OCI-LY1 (cell line): ENCODE data around the gene LYRM9.

ENCODE experiments used
- H2AFZ ChIP-seq: fragments of 200-600 bp; sonication (generic), shearing (Covaris generic); 2 replicates; pipeline ENCODE4 v1.6.0; 2014; ENCODE audit warnings: antibody characterized with exemption, mild to moderate bottlenecking, low read length
- H3F3A ChIP-seq: fragments of 200-600 bp; sonication (generic), shearing (Covaris generic); 2 replicates; pipeline ENCODE4 v1.6.0; 2014; ENCODE audit warnings: mild to moderate bottlenecking, antibody characterized with exemption, low read length, moderate library complexity; ENCODE audit not compliant: insufficient read depth
- H3K27ac ChIP-seq: fragments of 200-600 bp; sonication (generic); 2 replicates; pipeline ENCODE4 v1.5.1; 2014; ENCODE audit warnings: low read length, mixed run types, mild to moderate bottlenecking, low read depth; ENCODE audit not compliant: poor library complexity, severe bottlenecking
- H3K27me3 ChIP-seq: fragments of 200-600 bp; sonication (generic); 2 replicates; pipeline ENCODE4 v1.6.0; 2014; ENCODE audit warnings: antibody characterized with exemption, mild to moderate bottlenecking, low read length, moderate library complexity; ENCODE audit not compliant: insufficient read depth
- H3K36me3 ChIP-seq: fragments of 200-600 bp; sonication (generic); 2 replicates; pipeline ENCODE4 v1.6.1; 2014; ENCODE audit warnings: mild to moderate bottlenecking, antibody characterized with exemption, low read length, moderate library complexity, mixed read lengths; ENCODE audit not compliant: insufficient read depth
- H3K4me1 ChIP-seq: fragments of 200-600 bp; sonication (generic); 2 replicates; pipeline ENCODE4 v1.5.1; 2014; ENCODE audit warnings: mild to moderate bottlenecking, low read length, moderate library complexity; ENCODE audit not compliant: insufficient read depth, severe bottlenecking
- H3K4me2 ChIP-seq: fragments of 200-600 bp; sonication (generic), shearing (Covaris generic); 2 replicates; pipeline ENCODE4 v1.6.1; 2014; ENCODE audit warnings: low read length
- H3K4me3 ChIP-seq: fragments of 200-600 bp; sonication (generic); 2 replicates; pipeline ENCODE4 v1.5.1; 2014; ENCODE audit warnings: low read length, low read depth, mild to moderate bottlenecking, mixed read lengths; ENCODE audit not compliant: poor library complexity, severe bottlenecking
- H3K79me2 ChIP-seq: fragments of 200-600 bp; shearing (Covaris generic); 2 replicates; pipeline ENCODE4 v1.6.1; 2016; ENCODE audit warnings: mixed run types, low read length, mixed read lengths; ENCODE audit not compliant: insufficient read depth
- H3K9ac ChIP-seq: fragments of 200-600 bp; sonication (generic), shearing (Covaris generic); 2 replicates; pipeline ENCODE4 v1.6.1; 2014; ENCODE audit warnings: mild to moderate bottlenecking, low read length, mixed read lengths
- H3K9me2 ChIP-seq: fragments of 200-600 bp; sonication (generic), shearing (Covaris generic); 2 replicates; pipeline ENCODE4 v1.6.1; 2014; ENCODE audit warnings: low read depth, mild to moderate bottlenecking, low read length, mixed read lengths
- H3K9me3 ChIP-seq: fragments of 200-600 bp; shearing (Covaris generic); 2 replicates; pipeline ENCODE4 v1.6.1; 2014; ENCODE audit warnings: low read length, mixed read lengths
- H4K20me1 ChIP-seq: fragments of 200-600 bp; sonication (generic), shearing (Covaris generic); 2 replicates; pipeline ENCODE4 v1.6.0; 2016; ENCODE audit warnings: mild to moderate bottlenecking, low read length; ENCODE audit not compliant: insufficient read depth
- CTCF ChIP-seq: fragments of 200-600 bp; sonication (generic), shearing (Covaris generic); IDR thresholded peaks from 2 replicates; pipeline ENCODE4 v1.5.1; 2017; ENCODE audit warnings: mild to moderate bottlenecking, antibody characterized with exemption, low read length, moderate library complexity, mixed read lengths
- EZH2 ChIP-seq: fragments of 200-600 bp; sonication (generic), shearing (Covaris generic); IDR thresholded peaks from 2 replicates; pipeline ENCODE4 v1.8.0; 2017; ENCODE audit warnings: borderline replicate concordance, mixed run types, mild to moderate bottlenecking, antibody characterized with exemption, low read length, moderate library complexity, mixed read lengths

LYRM9 gene

GRCh38 chr17:27905447-27906225 lies 12.5 kb upstream of the LYRM9 start:
- Histone ChIP-seq H3K4me3 (no peak overlapping the region), H3K4me1 (no peaks in the 10 kb centered on the region), H3K9me3 (no peaks in the 10 kb centered on the region), H3K36me3 (no peaks in the 10 kb centered on the region), H3K9ac (no peak overlapping the region), H3K79me2 (no peaks in the 10 kb centered on the region), H3K9me2 (no peaks in the 10 kb centered on the region), H3K27me3 (no peaks in the 10 kb centered on the region), H3F3A (no peaks in the 10 kb centered on the region), H2AFZ (no peak overlapping the region), H3K27ac (no peak overlapping the region), H4K20me1 (no peaks in the 10 kb centered on the region), H3K4me2 (no peak overlapping the region)
- no peak for TF ChIP-seq CTCF
- TF ChIP-seq EZH2: no peak

GRCh38 chr17:27904534-27905446 lies 11.6 kb upstream of the LYRM9 start:
- no peak for TF ChIP-seq CTCF
- TF ChIP-seq EZH2: no peak
- no peak overlapping the region for H3K4me3 ChIP-seq
- H4K20me1 ChIP-seq: no peaks in the 10 kb centered on the region
- H3F3A ChIP-seq: no peaks in the 10 kb centered on the region
- no peaks in the 10 kb centered on the region for H3K9me3 ChIP-seq
- H3K27me3 ChIP-seq: no peaks in the 10 kb centered on the region
- H2AFZ ChIP-seq: no peak overlapping the region
- no peaks in the 10 kb centered on the region for H3K36me3 ChIP-seq
- H3K4me1 ChIP-seq: no peaks in the 10 kb centered on the region
- no peaks in the 10 kb centered on the region for H3K9me2 ChIP-seq
- no peaks in the 10 kb centered on the region for H3K79me2 ChIP-seq
- H3K4me2 ChIP-seq: no peak overlapping the region
- no peak overlapping the region for H3K9ac ChIP-seq
- no peak overlapping the region for H3K27ac ChIP-seq

GRCh38 chr17:27904114-27904513 lies 10.9 kb upstream of the LYRM9 start:
- Histone ChIP-seq H3K79me2 (no peaks in the 10 kb centered on the region), H3K36me3 (no peaks in the 10 kb centered on the region), H3K9ac (no peak overlapping the region), H3K4me1 (no peaks in the 10 kb centered on the region), H3F3A (no peaks in the 10 kb centered on the region), H3K27ac (no peak overlapping the region), H4K20me1 (no peaks in the 10 kb centered on the region), H3K9me2 (no peaks in the 10 kb centered on the region), H2AFZ (no peak overlapping the region), H3K9me3 (no peaks in the 10 kb centered on the region), H3K4me3 (no peak overlapping the region), H3K27me3 (no peaks in the 10 kb centered on the region), H3K4me2 (no peak overlapping the region)
- no peak for TF ChIP-seq CTCF
- TF ChIP-seq EZH2: no peak
